ENCODE measurements around the gene TMEM269.
A peak's percentile ranks its signal among the peaks of the same experiment; 100 is the strongest.

TMEM269 gene

DNA sequence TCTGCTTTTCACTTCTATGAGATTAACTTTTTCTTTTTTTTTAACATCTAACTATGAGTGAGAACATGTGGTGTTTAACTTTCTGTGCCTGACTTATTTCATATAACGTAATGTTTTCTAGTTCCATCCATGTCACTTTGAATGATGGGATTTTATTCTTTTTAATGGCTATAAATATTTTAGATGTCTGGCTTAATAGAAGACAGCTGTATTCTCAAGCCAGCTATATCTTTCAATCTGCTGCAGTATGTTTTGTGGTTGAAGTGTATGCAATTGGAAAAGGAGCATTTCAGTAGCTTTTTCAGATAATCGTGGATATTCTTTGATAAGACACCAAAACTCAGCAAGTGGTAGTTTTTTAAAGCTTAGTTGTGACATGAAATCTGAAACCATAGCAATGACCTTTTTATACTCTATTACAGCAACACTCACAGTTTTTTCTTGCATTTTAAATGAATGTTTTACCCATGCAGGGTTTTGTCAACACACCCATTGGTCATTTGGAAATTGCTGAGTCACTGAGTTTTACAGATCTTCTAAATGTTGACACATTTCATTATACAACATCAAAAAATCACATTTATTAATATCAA is 38.1 kb downstream of the TMEM269 start:
- DNase-seq (ENCODE audit: low read depth): no peak

DNA sequence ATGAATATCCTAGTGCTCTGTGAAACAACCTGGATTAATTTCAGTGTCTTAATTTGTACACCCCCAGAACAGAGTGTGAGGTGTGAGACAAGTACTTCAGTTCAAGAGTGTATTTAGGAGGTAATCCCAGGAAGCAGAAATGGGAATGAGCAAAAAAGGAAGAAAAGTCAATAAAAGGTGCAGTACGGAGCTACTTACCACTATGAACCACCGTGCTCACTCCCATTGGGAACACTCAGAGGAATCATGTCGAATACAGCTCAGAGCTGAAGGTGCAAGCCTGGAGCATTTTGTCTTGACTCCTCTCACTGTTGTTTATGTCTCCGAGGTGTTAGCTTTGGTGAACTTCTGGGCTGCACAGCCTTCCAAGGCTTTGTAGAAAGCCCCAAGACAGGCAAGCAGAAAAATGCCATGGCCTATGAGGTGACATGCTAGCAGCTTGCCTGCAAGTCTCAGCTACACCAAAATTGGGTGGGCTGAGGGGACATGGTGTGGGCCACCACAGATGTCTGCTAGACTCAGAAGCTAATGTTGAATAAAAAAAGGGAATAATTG is 39.8 kb downstream of the TMEM269 start:
- no peak for DNase-seq (ENCODE audit: low read depth)

DNA sequence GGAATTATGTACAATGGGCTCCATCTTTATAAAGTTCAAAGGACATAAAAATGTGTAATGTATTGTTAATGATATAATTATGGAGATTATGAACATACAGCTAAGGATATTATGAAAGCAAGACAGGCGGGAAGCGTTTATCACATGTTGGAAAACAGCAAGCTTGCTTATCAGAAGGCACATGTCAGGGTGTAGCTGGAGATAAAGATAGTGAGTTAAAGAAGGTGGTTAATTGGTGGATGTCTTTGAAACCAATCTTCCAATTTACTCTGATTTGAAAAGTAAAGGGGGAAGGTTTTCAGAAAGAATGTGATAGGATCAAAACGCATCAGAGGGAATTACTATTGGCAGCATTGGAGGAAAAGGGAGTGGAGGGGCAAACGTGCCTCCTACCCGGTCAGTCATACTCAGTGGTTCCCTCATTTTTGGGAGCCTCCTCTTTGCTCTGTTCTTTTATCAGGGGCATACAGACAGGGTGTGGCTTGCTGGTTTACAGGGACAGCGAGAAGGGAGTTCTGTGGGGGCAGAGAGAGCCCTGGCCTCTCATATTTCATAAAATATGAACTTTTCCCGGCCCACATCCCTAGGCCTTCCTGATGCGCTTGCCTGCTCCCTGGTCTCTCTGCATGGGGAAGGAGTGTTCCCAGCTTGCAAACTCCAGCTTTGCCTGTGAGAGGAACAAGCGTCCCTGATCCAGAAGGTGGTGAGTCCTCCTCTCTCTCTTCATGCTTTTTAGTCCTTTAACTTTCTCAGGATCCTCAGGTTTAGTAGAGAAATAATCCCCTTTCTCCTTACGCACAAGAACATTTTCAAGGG is 40.5 kb downstream of the TMEM269 start:
- DNase-seq (ENCODE audit: low read depth): no peak

DNA sequence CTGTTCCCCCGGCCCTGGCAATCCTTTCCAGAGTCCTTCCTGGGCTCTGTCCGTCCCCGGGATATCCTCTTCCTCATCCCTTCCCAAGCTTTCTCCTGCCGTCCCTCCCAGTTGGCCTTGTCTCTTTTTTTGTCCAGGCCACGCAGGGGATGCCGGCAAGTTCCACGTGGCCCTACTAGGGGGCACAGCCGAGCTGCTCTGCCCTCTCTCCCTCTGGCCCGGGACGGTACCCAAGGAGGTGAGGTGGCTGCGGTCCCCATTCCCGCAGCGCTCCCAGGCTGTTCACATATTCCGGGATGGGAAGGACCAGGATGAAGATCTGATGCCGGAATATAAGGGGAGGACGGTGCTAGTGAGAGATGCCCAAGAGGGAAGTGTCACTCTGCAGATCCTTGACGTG is 45.8 kb downstream of the TMEM269 start:
- DNase-seq (ENCODE audit: low read depth): no peak

DNA sequence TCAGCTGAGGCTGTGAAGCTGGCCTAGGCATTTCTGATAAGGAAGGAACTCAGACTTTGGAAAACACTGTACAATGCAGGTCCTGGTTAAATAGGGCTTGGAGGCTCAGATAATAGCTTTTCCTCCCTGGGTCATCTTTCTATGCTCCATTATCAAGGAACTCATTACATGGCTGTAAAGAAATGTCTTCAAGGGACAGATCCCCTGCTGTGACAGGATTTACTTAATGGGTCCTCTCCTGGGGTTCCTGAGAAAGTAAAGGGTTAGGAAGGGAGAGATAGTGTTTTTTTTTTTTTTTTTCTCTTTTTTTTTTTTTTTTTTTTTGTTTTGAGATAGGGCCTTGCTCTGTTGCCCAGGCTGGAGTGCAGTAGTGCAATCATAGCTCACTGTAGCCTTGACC is 46.5 kb downstream of the TMEM269 start:
- DNase-seq (ENCODE audit: low read depth): no peak

DNA sequence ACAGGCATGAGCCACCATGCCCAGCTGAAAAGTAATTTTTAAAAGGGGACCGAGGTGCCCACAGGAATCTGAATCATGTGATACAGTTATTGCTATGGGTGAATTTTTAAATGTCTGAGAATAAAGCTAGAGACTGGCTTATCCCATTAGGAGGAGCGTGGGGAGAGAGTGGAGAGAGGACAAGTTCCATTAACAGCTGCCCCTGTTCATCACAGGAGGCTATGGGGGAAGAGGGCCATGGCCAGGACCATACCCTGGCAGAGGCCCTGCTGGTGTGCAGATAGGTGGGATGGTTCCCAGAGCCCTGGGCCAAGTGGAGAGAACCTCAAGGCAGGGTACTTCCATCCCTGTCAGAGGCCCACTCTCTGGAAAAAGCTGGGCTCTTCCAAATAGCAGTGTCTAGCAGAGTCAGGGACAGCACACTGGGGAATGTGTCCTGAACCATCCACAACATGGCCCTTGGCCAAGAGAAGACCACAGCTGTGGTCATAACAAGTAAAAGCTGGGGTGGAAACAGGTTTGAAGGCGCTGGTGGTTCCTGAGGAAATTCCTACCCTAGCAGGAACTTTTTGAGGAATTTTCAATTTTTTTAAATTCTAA is 48.0 kb downstream of the TMEM269 start:
- DNase-seq (ENCODE audit: low read depth): no peak

DNA sequence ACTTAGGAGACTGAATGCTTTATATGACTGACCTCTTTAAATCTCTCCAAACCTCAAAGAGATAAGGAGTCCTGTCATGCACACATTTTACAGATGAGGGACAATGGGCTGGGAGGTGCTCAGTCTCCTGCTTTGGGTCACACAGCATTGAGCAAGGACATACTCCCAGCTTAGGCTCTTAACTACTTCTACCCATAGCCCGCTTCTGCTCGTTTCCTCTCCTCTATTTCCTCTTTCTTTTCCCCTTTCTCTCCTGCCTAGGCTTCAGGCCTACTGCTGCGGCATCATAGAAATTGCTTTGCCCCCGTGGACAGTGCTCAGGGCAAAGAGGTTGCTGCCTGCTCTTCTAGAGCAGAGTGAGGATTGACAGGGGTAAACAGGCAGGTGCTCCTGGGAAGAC is 49.2 kb downstream of the TMEM269 start:
- DNase-seq (ENCODE audit: low read depth): no peak

DNA sequence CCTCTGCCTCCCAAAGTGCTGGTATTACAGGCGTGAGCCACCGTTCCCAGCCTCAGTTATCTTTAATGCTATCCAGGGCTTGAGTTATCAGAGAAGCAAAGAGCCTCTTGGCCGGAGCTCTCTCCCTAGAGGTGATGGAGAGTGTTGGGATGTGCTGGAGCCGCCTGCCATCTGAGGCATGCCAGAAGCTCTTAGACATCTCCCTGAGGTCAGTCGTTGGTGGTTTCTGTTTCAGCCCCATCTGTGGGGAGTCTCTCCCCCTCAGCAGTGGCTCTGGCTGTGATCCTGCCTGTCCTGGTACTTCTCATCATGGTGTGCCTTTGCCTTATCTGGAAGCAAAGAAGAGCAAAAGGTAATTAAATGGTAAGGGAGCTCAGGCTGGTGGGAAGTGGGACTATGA is 50.0 kb downstream of the TMEM269 start:
- no peak for DNase-seq (ENCODE audit: low read depth)

DNA sequence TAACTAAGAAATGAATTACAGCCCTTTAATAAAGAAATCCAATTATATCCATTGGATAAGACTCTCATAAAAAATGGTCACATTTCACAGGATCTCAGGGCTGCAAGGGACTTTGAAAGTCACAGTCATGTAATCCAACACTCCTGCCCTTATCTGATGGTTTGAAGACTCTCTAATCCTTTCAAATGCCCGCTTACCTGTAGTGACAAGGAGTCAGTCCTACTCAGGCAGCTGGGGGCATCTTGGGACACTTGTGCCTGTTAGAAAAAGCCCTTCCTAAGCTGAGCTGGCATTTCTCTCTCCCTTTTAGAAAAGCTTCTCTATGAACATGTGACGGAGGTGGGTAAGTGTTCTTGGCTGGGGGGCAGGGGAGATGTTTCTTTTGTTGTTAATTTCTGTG is 50.6 kb downstream of the TMEM269 start:
- DNase-seq (ENCODE audit: low read depth): no peak

DNA sequence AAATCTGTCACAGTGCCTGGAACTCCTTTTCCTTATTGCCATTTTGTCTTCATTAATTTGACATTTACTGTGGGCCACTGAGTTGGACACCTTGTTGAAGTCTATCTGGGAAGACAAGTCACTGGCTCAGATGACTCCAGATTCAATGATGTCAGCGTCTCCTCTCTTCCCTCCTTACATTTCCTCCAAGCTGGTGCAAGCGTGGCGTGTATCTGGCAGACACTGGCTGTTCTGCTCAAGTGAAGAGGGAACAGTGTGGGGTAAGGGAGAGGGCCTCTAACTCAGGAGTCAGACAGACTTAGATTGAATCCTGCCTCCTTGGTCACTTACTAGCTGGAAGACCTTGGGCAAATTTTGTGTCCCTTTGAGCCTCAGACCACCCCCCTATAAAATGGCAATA is 52.9 kb downstream of the TMEM269 start:
- DNase-seq (ENCODE audit: low read depth): no peak

DNA sequence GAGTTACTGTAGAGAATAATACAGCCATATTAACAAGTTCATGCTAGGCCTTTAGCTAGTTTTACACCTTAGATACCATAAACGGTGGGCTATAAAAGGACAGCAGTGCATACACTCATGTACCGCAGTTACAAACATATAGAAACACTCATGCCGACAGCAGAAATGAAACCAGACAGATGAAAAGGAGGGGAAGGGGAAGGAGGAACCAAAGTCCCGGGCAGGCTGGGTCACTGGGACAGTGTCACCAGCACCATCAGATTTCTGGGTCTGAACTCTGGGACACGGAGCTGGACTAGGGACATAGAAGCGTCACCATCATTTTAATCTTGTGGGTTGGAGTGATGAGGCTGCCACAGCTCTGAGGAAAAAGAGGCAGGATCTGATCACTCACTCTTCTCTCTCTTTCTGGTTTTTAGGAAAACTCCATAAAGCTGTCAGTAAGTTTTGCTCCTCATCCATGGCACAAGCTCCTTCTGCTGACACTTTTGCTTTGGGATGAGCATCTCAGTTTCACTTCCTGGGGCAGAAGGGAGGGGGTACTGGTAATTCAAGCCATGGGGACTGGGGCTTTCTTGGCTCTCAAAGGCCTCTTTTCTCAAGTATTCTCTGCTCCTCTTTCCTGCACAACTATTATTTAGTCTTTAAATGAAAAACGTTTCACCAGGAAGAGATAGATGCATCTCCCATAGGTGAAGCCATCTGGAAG is 53.8 kb downstream of the TMEM269 start:
- no peak for DNase-seq (ENCODE audit: low read depth)

DNA sequence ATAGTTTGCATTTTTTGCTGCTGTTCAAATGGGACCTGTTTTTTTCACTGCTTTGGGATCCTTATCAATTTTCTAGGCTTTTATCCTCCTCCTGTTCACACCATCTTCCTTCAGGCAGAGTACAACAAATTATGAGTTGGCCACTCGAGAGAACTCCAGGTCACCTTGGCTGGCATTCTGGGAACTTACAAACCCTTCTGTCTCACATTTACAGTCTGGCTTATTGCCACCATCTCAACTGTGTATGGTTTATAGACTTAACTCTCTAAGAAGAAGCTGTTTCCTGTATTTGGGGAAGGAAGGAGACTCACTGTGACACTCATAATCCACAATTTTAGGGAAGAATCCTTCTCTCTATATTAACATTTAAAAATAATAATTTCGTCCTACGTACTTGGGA is 56.2 kb downstream of the TMEM269 start:
- DNase-seq (ENCODE audit: low read depth): no peak

DNA sequence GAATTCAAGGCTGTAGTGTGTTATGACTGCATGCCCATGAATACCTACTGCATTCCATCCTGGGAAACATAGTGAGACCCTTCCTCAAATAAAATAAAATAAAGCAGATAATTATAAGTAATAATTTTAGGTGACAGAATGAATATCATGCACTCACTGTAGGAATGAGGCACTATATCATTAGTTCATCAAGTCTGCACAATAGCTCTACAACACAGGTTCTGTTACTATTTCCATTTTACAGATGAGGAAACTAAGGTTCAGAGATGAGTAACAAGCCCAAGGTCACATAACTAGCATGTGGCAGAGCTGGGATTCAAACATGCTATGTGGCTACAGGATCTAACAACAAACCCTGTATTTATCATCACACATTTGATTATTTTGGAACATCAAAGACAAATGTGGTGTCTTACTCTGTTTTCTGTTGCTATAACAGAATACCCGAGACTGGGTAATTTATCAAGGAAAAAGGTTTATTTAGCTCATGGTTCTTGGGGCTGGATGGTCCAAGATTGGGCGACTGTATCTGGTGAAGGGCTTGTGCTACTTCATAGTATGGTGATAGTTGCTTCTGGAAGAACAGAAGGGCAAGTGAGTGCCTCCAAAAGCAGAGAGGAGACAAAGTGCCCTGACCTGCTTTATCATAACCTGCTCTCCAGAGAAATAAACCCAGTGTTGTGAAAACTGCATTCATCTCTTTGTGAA is 56.8 kb downstream of the TMEM269 start:
- DNase-seq (ENCODE audit: low read depth): no peak

DNA sequence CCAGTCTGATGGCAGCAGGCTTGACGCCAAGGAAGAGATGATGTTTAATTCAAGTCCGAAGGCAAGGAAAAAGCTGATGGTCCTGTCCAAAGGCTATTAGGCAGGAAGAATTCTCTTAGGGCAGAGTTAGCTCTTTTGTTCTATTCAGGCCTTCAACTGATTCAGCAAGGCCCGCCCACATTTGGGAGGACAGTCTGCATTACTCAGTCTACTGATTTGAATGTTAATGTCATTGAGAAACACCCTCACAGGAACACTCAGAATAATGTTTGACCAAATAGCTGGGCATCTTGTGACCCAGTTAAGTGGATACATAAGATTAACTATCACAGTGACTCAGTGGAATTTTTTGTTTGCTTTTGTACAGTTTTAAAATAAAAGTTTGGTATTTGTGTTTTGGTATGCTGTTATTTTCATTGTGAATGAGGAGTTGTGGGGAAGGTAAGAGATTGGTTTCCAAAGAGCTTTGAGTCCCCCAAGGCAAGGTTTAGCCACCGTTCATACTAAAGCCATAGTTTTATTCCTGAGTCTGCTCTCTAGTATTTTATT is 59.9 kb downstream of the TMEM269 start:
- DNase-seq (ENCODE audit: low read depth): no peak

DNA sequence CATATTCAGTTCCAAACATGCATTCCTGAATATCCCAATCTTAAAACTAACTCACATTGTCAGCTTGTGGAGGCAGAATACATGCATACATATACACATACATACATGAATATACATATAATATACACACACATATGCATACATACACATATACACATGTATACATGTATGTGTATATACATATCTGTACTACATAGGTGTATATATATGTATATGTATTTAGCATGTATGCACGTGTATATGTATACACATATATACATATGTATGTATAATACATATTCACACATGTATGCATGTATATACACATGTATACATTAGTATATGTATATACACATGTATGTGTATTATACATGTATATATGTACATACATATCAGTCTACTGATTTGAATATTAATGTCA is 60.4 kb downstream of the TMEM269 start:
- DNase-seq (ENCODE audit: low read depth): no peak

DNA sequence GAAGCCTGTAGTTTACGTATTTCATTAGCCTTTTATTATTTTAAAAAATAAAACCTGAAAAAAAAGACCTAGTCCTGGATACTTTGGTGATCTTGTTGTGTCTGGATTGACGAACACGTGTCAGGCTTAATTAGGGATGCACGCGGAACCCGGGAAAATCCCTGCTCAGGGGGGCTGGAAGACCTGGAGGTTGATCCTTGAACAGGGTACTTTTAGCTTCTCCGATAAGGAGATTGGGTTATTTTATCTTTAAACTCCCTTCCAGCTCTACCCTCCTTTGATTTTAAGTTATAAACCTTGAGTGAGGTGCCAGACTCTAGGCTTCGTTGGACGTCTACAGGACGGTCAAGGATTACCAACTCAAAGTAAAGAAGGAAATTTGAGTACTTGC is 61.1 kb downstream of the TMEM269 start:
- no peak for DNase-seq (ENCODE audit: low read depth)

DNA sequence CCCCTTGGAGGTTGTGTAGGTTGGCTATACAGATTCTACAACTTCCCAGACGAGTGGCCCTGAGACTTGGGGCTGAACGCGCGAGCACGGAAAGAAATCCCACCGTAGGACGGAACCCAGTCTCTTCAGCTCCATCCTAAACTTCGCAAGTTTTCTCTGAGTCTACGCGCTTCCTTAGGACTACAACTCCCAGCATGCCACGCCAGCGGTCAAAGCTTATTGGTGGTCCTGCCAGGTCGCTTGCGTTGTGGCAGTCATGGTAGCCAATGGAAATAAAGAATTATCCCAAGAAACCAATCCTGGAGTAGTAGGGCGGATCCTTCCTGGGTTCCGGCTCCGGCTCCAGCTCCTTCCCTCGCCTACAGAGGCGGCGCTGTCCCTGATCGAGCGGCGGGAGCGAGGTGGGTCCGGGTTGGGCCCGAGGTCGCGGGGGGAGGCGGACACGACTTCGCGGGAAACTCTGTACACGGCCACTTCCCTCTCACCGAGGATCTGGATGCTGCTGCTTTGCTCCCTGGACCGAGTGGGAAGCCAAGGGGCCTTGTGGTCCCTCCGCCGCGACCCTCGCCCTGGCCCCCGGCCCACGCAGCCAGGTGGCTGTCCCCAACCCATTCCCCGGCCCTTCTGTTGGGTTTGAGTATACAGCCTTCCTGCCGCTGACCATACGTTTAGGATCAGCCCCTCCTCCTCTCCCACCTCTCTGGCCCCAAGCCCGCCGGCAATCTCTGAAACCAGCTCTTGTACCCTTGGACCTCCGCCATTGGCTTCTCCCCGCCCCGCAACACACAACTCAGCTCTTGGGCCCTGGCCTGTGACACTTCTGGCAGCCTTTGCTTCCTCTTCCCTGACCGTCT is 61.7 kb downstream of the TMEM269 start, which contains the start of gene ZNF691:
Gene ZNF691, plus strand, starts transcription at position 357 of the 854 bp plus-strand sequence. CDS start 3,046 bp downstream, outside the sequence.
- peak; percentile 77 for DNase-seq (ENCODE audit: low read depth)

DNA sequence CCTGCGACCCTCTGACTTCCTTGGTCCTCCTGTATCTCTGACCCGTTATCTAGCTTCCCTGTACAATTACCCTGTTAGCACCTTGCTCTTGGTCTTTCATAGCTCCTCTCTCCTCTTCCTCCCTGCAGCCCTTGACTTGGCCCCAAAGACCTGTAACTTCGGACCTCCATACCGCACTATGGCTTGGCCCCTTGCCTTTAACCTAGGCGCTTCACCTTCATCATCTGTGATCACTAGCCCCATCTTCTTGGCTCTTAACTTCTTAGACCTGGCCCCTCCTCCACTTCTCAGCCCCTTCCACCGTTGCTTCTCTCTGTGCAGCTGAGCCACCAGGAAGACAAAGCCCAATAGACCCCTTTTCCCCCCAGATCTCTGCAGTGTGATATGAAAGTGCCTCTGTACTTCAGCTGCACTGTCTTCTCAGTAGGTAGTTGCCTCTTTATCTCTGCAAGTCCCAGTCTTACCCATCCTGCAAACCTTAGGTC is 62.4 kb downstream of the TMEM269 start:
- no peak for DNase-seq (ENCODE audit: low read depth)

DNA sequence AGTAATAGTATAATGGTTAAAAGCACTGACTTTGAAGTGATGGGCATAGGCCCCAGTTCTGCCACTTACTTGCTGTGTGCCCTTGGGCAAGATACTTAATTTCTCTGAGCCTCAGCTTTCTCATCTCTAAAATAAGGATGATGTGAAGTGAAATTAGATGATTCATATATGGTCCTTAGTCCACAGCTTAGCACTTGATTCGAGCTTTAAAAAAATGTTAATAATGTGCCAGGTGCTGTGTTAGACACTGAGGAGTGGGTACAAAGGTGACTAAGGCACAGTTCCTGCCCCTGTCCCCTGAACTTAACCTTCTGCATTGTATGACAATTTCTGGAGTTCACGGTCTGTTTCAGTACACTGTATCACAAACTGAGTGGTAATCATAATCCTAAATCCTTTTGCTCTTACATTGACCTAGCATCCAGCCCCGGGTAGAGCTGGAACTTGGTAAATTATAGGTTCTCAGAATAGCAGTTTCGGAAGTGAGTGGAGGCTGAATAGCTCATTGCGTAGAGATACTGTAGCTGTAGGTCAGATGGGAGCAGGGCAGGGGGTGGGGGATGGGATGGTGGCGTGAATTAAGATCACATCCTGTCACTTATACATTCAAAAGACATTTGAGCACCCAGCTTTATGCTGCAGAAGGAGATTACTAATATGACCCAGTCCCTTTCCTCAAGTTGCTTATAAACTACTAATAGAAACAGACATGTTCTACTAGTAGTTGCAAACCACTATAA is 63.1 kb downstream of the TMEM269 start:
- DNase-seq (ENCODE audit: low read depth): no peak

Data from activated T-helper 1 cell treated with Interleukin-2 at 50 U/mL for 16 hours (primary cell).